ENCODE measurements around the gene FMN2.

DNA sequence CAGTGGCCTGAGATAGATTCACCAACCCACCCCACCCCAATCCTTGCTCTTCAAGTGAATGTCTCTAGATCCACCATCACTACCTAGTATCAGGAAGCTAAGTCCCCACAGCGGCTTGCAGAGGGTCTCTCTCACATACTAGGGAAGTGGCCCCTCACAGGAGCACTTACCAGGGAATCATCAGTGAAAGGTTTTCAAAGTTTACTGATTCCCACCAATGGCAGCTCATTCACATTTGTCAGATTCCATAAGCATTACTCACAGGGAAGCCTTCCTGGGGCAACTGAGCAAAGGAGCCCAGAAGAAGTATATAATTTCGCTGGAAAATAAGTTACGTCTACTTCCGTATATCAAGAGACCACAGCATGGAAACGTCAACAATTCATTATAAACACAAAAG is 399.5 kb downstream of the FMN2 start:
- TF ChIP-seq, protein P1, sequence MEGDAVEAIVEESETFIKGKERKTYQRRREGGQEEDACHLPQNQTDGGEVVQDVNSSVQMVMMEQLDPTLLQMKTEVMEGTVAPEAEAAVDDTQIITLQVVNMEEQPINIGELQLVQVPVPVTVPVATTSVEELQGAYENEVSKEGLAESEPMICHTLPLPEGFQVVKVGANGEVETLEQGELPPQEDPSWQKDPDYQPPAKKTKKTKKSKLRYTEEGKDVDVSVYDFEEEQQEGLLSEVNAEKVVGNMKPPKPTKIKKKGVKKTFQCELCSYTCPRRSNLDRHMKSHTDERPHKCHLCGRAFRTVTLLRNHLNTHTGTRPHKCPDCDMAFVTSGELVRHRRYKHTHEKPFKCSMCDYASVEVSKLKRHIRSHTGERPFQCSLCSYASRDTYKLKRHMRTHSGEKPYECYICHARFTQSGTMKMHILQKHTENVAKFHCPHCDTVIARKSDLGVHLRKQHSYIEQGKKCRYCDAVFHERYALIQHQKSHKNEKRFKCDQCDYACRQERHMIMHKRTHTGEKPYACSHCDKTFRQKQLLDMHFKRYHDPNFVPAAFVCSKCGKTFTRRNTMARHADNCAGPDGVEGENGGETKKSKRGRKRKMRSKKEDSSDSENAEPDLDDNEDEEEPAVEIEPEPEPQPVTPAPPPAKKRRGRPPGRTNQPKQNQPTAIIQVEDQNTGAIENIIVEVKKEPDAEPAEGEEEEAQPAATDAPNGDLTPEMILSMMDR (IDR thresholded peaks at IDR 0.05): no peak
- TF ChIP-seq POLR2A (IDR thresholded peaks at IDR 0.05) (no peak), POLR2AphosphoS5 (IDR thresholded peaks at IDR 0.05) (no peak)
